ENCODE measurements around the gene TMEM203.

The TMEM203 gene

DNA sequence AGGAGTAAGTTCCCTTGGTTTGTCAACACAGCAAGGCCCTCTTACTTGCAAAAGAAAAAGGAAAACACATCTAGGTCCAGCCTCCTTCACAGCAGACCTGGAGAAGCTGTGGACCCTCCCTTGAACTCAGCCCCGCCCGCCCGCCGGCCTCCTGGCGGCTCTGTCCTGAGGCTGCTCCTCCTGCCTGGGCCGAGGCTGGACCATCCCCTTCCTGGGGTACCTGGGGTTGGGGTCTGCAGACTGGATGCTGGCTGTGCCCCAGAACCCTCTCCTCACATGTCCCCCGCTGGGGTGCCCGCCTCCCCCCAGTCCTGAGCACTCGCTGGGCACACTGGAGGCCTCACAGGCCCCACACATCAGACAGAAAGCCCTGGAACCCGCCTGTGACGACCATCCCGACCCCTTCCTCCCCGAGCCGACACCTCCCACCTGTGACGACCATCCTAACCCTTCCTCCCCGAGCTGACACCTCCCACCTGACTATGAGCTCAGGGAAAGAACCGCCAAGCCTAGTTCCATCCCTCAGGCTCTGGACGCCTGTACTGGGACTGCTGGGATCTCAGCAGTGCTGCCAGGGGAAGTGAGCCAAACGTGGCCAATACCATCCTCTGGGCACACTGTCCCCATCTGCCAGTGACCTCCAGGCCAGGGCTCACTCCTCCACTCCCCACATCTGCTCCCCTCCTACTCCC, 26.4 kb downstream of the TMEM203 start:
- TF ChIP-seq CTCF (conservative IDR thresholded peaks at IDR 0.05; ENCODE audit: low read length): no peak
- H3K4me3 ChIP-seq (ENCODE audit: low read length): no peak overlapping the region
- DNase-seq (ENCODE audit: low read depth): no peak

- no peak overlapping the region for H3K4me3 ChIP-seq (ENCODE audit: low read length)
- TF ChIP-seq CTCF (conservative IDR thresholded peaks at IDR 0.05; ENCODE audit: low read length): no peak
- no peak for DNase-seq (ENCODE audit: low read depth)
Measured at GRCh38 chr9:137178201-137178938, 27.1 kb downstream of the TMEM203 start.

GRCh38 chr9:137176302-137177182, 28.9 kb downstream of the TMEM203 start:
- no peak overlapping the region for H3K4me3 ChIP-seq (ENCODE audit: low read length)
- peak; percentile 63 for TF ChIP-seq CTCF (conservative IDR thresholded peaks at IDR 0.05; ENCODE audit: low read length)
- no peak for DNase-seq (ENCODE audit: low read depth)

DNA sequence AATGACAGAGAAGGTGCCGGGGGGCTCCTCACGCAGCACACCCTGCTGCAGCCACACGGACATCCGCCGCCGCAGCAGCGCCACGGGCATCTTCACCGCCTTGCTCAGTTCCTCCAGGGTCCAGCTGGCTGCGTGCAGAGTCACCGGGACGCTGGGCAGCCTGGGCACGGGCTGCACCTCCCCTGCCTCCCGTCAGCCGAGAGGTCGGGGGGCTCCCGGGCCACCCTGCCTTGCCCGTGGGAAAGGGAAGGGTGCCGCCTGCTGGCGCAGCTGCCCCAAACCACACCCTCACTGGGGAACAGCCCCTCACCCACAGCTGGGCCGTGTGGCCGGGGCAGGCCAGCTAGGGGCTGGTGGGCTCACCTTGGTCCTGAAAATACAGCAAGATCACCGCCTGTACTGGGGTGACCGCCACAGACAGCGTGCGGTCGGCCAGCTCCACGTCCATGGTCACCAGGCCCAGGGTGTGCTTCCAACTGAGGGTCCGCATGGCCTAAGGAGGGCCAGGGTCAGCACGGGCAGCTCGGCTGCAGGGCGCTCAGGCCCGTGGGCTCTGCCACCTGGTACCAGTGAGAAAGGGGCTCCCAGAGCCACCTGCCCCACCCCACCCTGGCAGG, 30.0 kb downstream of the TMEM203 start:
- no peak for DNase-seq (ENCODE audit: low read depth)
- TF ChIP-seq CTCF (conservative IDR thresholded peaks at IDR 0.05; ENCODE audit: low read length): no peak
- no peak overlapping the region for H3K4me3 ChIP-seq (ENCODE audit: low read length)

GRCh38 chr9:137174722-137175293, 30.6 kb downstream of the TMEM203 start:
- TF ChIP-seq CTCF (conservative IDR thresholded peaks at IDR 0.05; ENCODE audit: low read length): no peak
- H3K4me3 ChIP-seq (ENCODE audit: low read length): no peak overlapping the region
- DNase-seq (ENCODE audit: low read depth): no peak

DNA sequence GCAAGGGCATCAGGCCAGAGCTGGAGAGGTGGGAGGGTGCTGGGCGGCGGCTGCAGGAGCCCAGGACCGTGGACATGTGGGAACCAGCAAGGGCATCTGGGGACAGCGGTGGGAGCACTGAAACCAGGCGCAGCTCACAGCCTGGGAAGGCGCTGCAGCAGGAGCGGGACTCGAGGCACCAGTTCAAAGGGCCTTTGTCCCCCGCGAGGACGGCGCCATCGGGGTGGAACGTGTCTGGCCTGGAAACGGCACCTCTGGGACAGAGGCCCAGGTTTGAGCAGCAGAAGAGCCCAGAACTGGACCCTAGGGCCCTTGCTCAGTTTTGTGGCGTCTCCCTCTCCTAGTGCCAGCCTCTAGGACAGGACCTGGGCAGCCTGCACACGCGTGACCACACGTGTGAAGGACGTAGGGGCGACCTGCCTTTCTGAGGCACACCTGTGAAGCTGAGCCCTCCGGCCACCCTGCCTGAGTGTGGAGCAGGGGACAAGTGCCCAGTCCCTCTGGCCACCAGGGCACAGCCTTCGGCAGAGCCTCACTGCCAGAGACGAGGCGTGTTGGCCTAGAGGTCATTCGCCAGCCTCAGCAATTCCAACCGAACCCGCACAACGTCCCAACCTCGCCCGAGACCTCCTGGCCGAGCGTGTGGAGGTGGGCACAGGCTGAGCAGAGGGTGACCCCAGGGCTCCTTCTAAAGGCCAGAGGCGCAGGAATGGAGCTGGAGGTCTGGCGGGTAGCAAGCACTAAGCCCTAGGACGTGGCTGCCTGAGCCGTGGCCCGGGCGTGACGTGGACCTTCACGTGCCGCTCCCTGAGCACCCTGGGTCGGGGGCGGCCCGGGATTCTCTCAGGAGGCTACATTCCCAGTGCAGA, 31.4 kb downstream of the TMEM203 start:
- TF ChIP-seq CTCF (conservative IDR thresholded peaks at IDR 0.05; ENCODE audit: low read length): no peak
- H3K4me3 ChIP-seq (ENCODE audit: low read length): no peak overlapping the region
- no peak for DNase-seq (ENCODE audit: low read depth)
